Measurements from ENCODE around the gene RBBP8NL.

RBBP8NL gene

GRCh38 chr20:62362991-62363919, 64.1 kb downstream of the RBBP8NL start:
- DNase-seq (ENCODE audit: low spot score), result no peak

- DNase-seq (ENCODE audit: low spot score), result no peak
Measured at GRCh38 chr20:62362590-62362940, 64.8 kb downstream of the RBBP8NL start.

GRCh38 chr20:62361799-62362589, 65.3 kb downstream of the RBBP8NL start:
- DNase-seq (ENCODE audit: low spot score), result no peak

- no peak for DNase-seq (ENCODE audit: low spot score)
Measured at GRCh38 chr20:62360854-62361798, 66.2 kb downstream of the RBBP8NL start.

Measured in left forelimb (tissue), 1 donor.